Osteocyte (in vitro differentiated cells): ENCODE data around the gene DENND1A. TPM values are rescaled to one million over a fixed set of nuclear protein-coding genes. Genes with fewer than 3 reads are reported as not detected.
A peak's percentile ranks its signal among the peaks of the same experiment; 100 is the strongest.

Experiments
- DNase-seq: peaks from one replicate; pipeline ENCODE4 v3.0.0; 2021; ENCODE audit warnings: mixed read lengths; ENCODE audit not compliant: unreplicated experiment; ENCODE audit errors: extremely low spot score
- H3K27ac Mint-ChIP-seq: one replicate; pipeline ENCODE4 v1.8.0; 2021; ENCODE audit warnings: mild to moderate bottlenecking, mixed read lengths; ENCODE audit not compliant: unreplicated experiment
- H3K27me3 Mint-ChIP-seq: one replicate; pipeline ENCODE4 v1.8.0; 2021; ENCODE audit warnings: mixed read lengths; ENCODE audit not compliant: unreplicated experiment
- H3K36me3 Mint-ChIP-seq: one replicate; pipeline ENCODE4 v1.8.0; 2021; ENCODE audit warnings: mixed read lengths; ENCODE audit not compliant: unreplicated experiment
- H3K4me1 Mint-ChIP-seq: one replicate; pipeline ENCODE4 v1.8.0; 2021; ENCODE audit warnings: mixed read lengths; ENCODE audit not compliant: unreplicated experiment
- H3K4me3 Mint-ChIP-seq: one replicate; pipeline ENCODE4 v1.8.0; 2021; ENCODE audit warnings: mild to moderate bottlenecking, moderate library complexity, mixed read lengths; ENCODE audit not compliant: unreplicated experiment
- H3K9me3 Mint-ChIP-seq: one replicate; pipeline ENCODE4 v1.8.0; 2021; ENCODE audit warnings: mixed read lengths; ENCODE audit not compliant: unreplicated experiment
- CTCF ChIP-seq: fragments of 200-600 bp; sonication (generic); IDR thresholded peaks from 2 replicates; pipeline ENCODE4 v1.5.0; 2021; ENCODE audit warnings: antibody characterized with exemption, mild to moderate bottlenecking, moderate library complexity
- total RNA-seq: library from RNA; stranded (reverse); gene quantifications from 2 replicates; pipeline ENCODE4 v1.2.1, GENCODE V29; 2021

Gene DENND1A
- total RNA-seq, 1 donor from 2014 or later = 19.8 TPM

- TF ChIP-seq CTCF = no peak
- H3K27me3 Mint-ChIP-seq = peaks cover 18% of the 10 kb centered on the region
- no peaks in the 10 kb centered on the region for H3K36me3 Mint-ChIP-seq
- DNase-seq = no peak
- H3K4me1 Mint-ChIP-seq = peaks cover 35% of the 10 kb centered on the region
- peak overlapping the region; percentile 73 for H3K4me3 Mint-ChIP-seq
- peak overlapping the region; percentile 73 for H3K27ac Mint-ChIP-seq
- peaks cover 4% of the 10 kb centered on the region for H3K9me3 Mint-ChIP-seq
Measured at GRCh38 chr9:123929177-123929869, 603 bp downstream of the DENND1A start.

DNA sequence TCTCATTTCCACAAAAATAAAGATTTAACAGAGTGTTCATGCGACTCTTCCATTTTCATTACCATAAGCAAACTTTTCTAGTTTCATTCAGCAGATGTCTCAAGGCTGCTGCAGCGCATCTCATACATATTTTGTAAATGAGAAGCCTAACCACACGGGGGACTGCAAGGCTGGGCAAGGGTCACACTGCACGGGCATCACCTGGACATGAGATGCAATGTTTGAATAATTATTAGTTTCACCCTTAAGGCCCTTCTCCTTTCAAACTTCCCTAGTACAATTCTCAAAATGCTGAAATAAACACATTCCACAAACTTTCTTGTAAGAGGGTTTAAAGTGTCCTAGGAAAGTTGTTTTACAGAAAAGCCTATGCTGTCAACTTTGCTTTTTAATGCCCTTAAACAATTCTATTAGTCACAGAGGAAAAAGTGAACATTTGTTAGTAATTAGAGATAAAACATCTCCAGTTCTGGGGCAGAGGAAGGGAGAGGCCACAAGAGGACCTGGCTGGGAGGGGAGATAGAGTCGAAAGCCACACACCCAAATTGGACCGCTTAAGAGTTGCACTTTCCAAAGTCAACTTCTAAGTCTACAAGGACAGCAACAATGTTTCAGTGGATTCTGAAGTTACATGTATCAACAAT, 1.3 kb downstream of the DENND1A start:
- Mint-ChIP-seq H3K27ac (peak overlapping the region; percentile 73), H3K4me3 (peak overlapping the region; percentile 73), H3K4me1 (peaks cover 35% of the 10 kb centered on the region), H3K9me3 (peaks cover 4% of the 10 kb centered on the region), H3K27me3 (peaks cover 12% of the 10 kb centered on the region), H3K36me3 (no peaks in the 10 kb centered on the region)
- no peak for TF ChIP-seq CTCF
- no peak for DNase-seq

- Mint-ChIP-seq H3K4me1 (peaks cover 40% of the 10 kb centered on the region), H3K36me3 (no peaks in the 10 kb centered on the region), H3K27me3 (peaks cover 4% of the 10 kb centered on the region), H3K27ac (no peak overlapping the region), H3K9me3 (peaks cover 4% of the 10 kb centered on the region), H3K4me3 (peak overlapping the region; percentile 73)
- no peak for TF ChIP-seq CTCF
- no peak for DNase-seq
Measured at GRCh38 chr9:123927625-123928532, 2.0 kb downstream of the DENND1A start.

- Mint-ChIP-seq H3K36me3 (no peaks in the 10 kb centered on the region), H3K4me3 (no peak overlapping the region), H3K27me3 (peaks cover 2% of the 10 kb centered on the region), H3K4me1 (peaks cover 49% of the 10 kb centered on the region), H3K9me3 (peaks cover 4% of the 10 kb centered on the region), H3K27ac (no peak overlapping the region)
- no peak for DNase-seq
- no peak for TF ChIP-seq CTCF
Measured at GRCh38 chr9:123926941-123927340, 3.0 kb downstream of the DENND1A start.
